LNCaP clone FGC (cell line): ENCODE results near the gene UBXN7.
"Not testable (repeated sequence)": the region's sequence is repeated elsewhere in the genome, so short reads cannot be mapped to it uniquely, and the experiment has no call there.

ENCODE experiments used
- DNase-seq: peaks from one replicate; pipeline ENCODE4 v3.0.0-alpha.2; 2011; ENCODE audit warnings: low read depth
- H3K4me3 ChIP-seq: 2 replicates; pipeline ENCODE4 v1.5.1; 2011; ENCODE audit warnings: mild to moderate bottlenecking, low read depth, low read length, control low read depth
- CTCF ChIP-seq: IDR thresholded peaks from 2 replicates; pipeline ENCODE4 v1.5.1; 2012; ENCODE audit warnings: mild to moderate bottlenecking; ENCODE audit not compliant: control insufficient read depth, insufficient read depth; ENCODE audit errors: extremely low read depth

Gene UBXN7

GRCh38 chr3:196355668-196356067, 76.6 kb downstream of the UBXN7 start:
- no peak overlapping the region for H3K4me3 ChIP-seq
- no peak for DNase-seq
- TF ChIP-seq CTCF, result no peak

GRCh38 chr3:196354132-196354531, 78.1 kb downstream of the UBXN7 start:
- no peak for TF ChIP-seq CTCF
- no peak overlapping the region for H3K4me3 ChIP-seq
- DNase-seq, result no peak

GRCh38 chr3:196351541-196351940, 80.7 kb downstream of the UBXN7 start:
- TF ChIP-seq CTCF, result no peak
- DNase-seq, result no peak
- no peak overlapping the region for H3K4me3 ChIP-seq

GRCh38 chr3:196350067-196350466, 82.2 kb downstream of the UBXN7 start:
- no peak for DNase-seq
- H3K4me3 ChIP-seq, result no peak overlapping the region
- no peak for TF ChIP-seq CTCF

- no peak overlapping the region for H3K4me3 ChIP-seq
- TF ChIP-seq CTCF, result no peak
- DNase-seq, result no peak
These were observed 83.5 kb downstream of the UBXN7 start for GRCh38 chr3:196348698-196349097.

- TF ChIP-seq CTCF, result no peak
- no peak overlapping the region for H3K4me3 ChIP-seq
- no peak for DNase-seq
These were observed 87.6 kb downstream of the UBXN7 start for GRCh38 chr3:196344663-196345062.

GRCh38 chr3:196343917-196344316, 88.3 kb downstream of the UBXN7 start:
- H3K4me3 ChIP-seq, DNase-seq: not testable (repeated sequence)

GRCh38 chr3:196341137-196341536, 91.1 kb downstream of the UBXN7 start:
- no peak for TF ChIP-seq CTCF
- DNase-seq, result no peak
- no peak overlapping the region for H3K4me3 ChIP-seq
